ENCODE results near the gene OPA1. TPM values are rescaled to one million over a fixed set of nuclear protein-coding genes. Genes with fewer than 3 reads are reported as not detected.
"Not testable (repeated sequence)": the region's sequence is repeated elsewhere in the genome, so short reads cannot be mapped to it uniquely, and the experiment has no call there.

Gene OPA1
- total RNA-seq, 1 experiment from 2014 or later, result 115 TPM

GRCh38 chr3:193605876-193606275 lies 12.9 kb downstream of the OPA1 start:
- no TSS peak for BruUV-seq (replicated peaks)
- no peak overlapping the region for H3K4me3 Mint-ChIP-seq (ENCODE audit: low read depth, unreplicated experiment)
- intact Hi-C loops (cut with micrococcal nuclease; ENCODE audit: unreplicated experiment), result no loop called here

DNA sequence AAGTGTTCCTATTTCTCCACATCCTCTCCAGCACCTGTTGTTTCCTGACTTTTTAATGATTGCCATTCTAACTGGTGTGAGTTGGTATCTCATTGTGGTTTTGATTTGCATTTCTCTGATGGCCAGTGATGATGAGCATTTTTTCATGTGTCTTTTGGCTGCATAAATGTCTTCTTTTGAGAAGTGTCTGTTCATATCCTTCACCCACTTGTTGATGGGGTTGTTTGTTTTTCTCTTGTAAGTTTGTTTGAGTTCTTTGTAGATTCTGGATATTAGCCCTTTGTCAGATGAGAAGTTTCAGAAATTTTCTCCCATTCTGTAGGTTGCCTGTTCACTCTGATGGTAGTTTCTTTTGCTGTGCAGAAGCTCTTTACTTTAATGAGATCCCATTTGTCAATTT lies 13.9 kb downstream of the OPA1 start:
- H3K27me3 Mint-ChIP-seq (ENCODE audit: unreplicated experiment); H3K4me3 Mint-ChIP-seq (ENCODE audit: low read depth, unreplicated experiment); DNase-seq; H3K4me1 Mint-ChIP-seq (ENCODE audit: low read depth, unreplicated experiment); CTCF ChIA-PET; intact Hi-C loops (cut with micrococcal nuclease; ENCODE audit: unreplicated experiment); H3K27ac Mint-ChIP-seq (ENCODE audit: unreplicated experiment); H3K36me3 Mint-ChIP-seq (ENCODE audit: insufficient read depth, unreplicated experiment); BruUV-seq (replicated peaks): not testable (repeated sequence)
- H3K9me3 Mint-ChIP-seq (ENCODE audit: low read depth, unreplicated experiment), result peaks cover 11% of the 10 kb centered on the region

More at GRCh38 chr3:193605876-193606275, 12.9 kb downstream of the OPA1 start:
- Mint-ChIP-seq H3K9me3 (ENCODE audit: low read depth, unreplicated experiment) (peaks cover 9% of the 10 kb centered on the region), H3K27ac (ENCODE audit: unreplicated experiment) (no peak overlapping the region), H3K27me3 (ENCODE audit: unreplicated experiment) (no peaks in the 10 kb centered on the region), H3K4me1 (ENCODE audit: low read depth, unreplicated experiment) (peaks cover 8% of the 10 kb centered on the region), H3K36me3 (ENCODE audit: insufficient read depth, unreplicated experiment) (peaks cover 7% of the 10 kb centered on the region)
- peak; percentile 84 for DNase-seq
- TF ChIP-seq, protein P1, sequence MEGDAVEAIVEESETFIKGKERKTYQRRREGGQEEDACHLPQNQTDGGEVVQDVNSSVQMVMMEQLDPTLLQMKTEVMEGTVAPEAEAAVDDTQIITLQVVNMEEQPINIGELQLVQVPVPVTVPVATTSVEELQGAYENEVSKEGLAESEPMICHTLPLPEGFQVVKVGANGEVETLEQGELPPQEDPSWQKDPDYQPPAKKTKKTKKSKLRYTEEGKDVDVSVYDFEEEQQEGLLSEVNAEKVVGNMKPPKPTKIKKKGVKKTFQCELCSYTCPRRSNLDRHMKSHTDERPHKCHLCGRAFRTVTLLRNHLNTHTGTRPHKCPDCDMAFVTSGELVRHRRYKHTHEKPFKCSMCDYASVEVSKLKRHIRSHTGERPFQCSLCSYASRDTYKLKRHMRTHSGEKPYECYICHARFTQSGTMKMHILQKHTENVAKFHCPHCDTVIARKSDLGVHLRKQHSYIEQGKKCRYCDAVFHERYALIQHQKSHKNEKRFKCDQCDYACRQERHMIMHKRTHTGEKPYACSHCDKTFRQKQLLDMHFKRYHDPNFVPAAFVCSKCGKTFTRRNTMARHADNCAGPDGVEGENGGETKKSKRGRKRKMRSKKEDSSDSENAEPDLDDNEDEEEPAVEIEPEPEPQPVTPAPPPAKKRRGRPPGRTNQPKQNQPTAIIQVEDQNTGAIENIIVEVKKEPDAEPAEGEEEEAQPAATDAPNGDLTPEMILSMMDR (IDR thresholded peaks at IDR 0.05; ENCODE audit: unreplicated experiment), result peak; percentile 89
- CTCF ChIA-PET, result no interaction called here

GRCh38 chr3:193610516-193610915 lies 17.5 kb downstream of the OPA1 start:
- H3K4me1 Mint-ChIP-seq (ENCODE audit: low read depth, unreplicated experiment); CTCF ChIA-PET; H3K27ac Mint-ChIP-seq (ENCODE audit: unreplicated experiment); H3K27me3 Mint-ChIP-seq (ENCODE audit: unreplicated experiment); DNase-seq; H3K36me3 Mint-ChIP-seq (ENCODE audit: insufficient read depth, unreplicated experiment); BruUV-seq (replicated peaks); H3K4me3 Mint-ChIP-seq (ENCODE audit: low read depth, unreplicated experiment); intact Hi-C loops (cut with micrococcal nuclease; ENCODE audit: unreplicated experiment): not testable (repeated sequence)
- peaks cover 11% of the 10 kb centered on the region for H3K9me3 Mint-ChIP-seq (ENCODE audit: low read depth, unreplicated experiment)

DNA sequence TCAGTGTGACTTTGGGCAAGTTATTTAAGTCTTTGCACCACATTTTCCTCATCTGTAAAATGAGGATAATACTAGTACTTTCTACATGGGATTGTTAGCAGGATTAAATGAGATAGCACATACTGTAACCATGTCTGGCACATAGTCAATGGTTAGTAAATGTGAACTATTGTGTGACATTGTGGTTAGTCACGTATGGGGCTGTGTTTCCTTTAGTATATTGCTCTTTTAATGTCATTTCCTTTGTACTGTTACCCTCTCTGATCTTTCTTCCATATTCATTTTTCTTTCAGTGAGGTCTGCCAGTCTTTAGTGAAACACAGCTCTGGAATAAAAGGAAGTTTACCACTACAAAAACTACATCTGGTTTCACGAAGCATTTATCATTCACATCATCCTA lies 21.4 kb downstream of the OPA1 start:
- DNase-seq, result no peak
- H3K4me1 Mint-ChIP-seq (ENCODE audit: low read depth, unreplicated experiment), result no peaks in the 10 kb centered on the region
- H3K4me3 Mint-ChIP-seq (ENCODE audit: low read depth, unreplicated experiment), result no peak overlapping the region
- peaks cover 31% of the 10 kb centered on the region for H3K36me3 Mint-ChIP-seq (ENCODE audit: insufficient read depth, unreplicated experiment)
- no peaks in the 10 kb centered on the region for H3K27me3 Mint-ChIP-seq (ENCODE audit: unreplicated experiment)
- no peak overlapping the region for H3K27ac Mint-ChIP-seq (ENCODE audit: unreplicated experiment)
- BruUV-seq (replicated peaks), result no TSS peak
- TF ChIP-seq, protein P1 (IDR thresholded peaks at IDR 0.05; ENCODE audit: unreplicated experiment), result no peak
- CTCF ChIA-PET, result interaction anchor here (0.6 kb wide), 1 partner anchor 11 kb away, joined by 3 read pairs; no protein-coding TSS in a partner anchor
- peaks cover 7% of the 10 kb centered on the region for H3K9me3 Mint-ChIP-seq (ENCODE audit: low read depth, unreplicated experiment)
- intact Hi-C loops (cut with micrococcal nuclease; ENCODE audit: unreplicated experiment), result no loop called here

- no peaks in the 10 kb centered on the region for H3K9me3 Mint-ChIP-seq (ENCODE audit: low read depth, unreplicated experiment)
- BruUV-seq (replicated peaks), result no TSS peak
- TF ChIP-seq, protein P1 (IDR thresholded peaks at IDR 0.05; ENCODE audit: unreplicated experiment), result no peak
- CTCF ChIA-PET, result no interaction called here
- H3K4me1 Mint-ChIP-seq (ENCODE audit: low read depth, unreplicated experiment), result no peaks in the 10 kb centered on the region
- DNase-seq, result no peak
- no peak overlapping the region for H3K4me3 Mint-ChIP-seq (ENCODE audit: low read depth, unreplicated experiment)
- intact Hi-C loops (cut with micrococcal nuclease; ENCODE audit: unreplicated experiment), result no loop called here
- no peaks in the 10 kb centered on the region for H3K27me3 Mint-ChIP-seq (ENCODE audit: unreplicated experiment)
- H3K27ac Mint-ChIP-seq (ENCODE audit: unreplicated experiment), result no peak overlapping the region
- H3K36me3 Mint-ChIP-seq (ENCODE audit: insufficient read depth, unreplicated experiment), result peaks cover 54% of the 10 kb centered on the region
These were observed 24.6 kb downstream of the OPA1 start for GRCh38 chr3:193617628-193618027.

Measured in Calu3 (cell line).